Effector CD4-positive, alpha-beta T cell (primary cell): ENCODE results near the gene FBXL4.

Experiments used
- DNase-seq: peaks from one replicate; pipeline ENCODE4 v3.0.0-alpha.2; 2020

FBXL4 gene

GRCh38 chr6:98836962-98837944 lies 110.5 kb downstream of the FBXL4 start:
- DNase-seq: no peak

GRCh38 chr6:98836025-98836961 lies 111.5 kb downstream of the FBXL4 start:
- DNase-seq: no peak

- DNase-seq: no peak
Measured at GRCh38 chr6:98835149-98836024, 112.4 kb downstream of the FBXL4 start.

- DNase-seq: peak; percentile 39
Measured at GRCh38 chr6:98834060-98835031, 113.4 kb downstream of the FBXL4 start, which contains the start of gene POU3F2. POU3F2 (plus strand) TSS chr6:98834574; CDS start chr6:98834874, 300 bp downstream.

GRCh38 chr6:98833307-98834059 lies 114.3 kb downstream of the FBXL4 start:
- no peak for DNase-seq

- DNase-seq: no peak
Measured at GRCh38 chr6:98833057-98833306, 114.8 kb downstream of the FBXL4 start.

GRCh38 chr6:98832284-98833056 lies 115.3 kb downstream of the FBXL4 start:
- no peak for DNase-seq

GRCh38 chr6:98831959-98832283 lies 115.8 kb downstream of the FBXL4 start:
- DNase-seq: no peak

- no peak for DNase-seq
Measured at GRCh38 chr6:98831057-98831958, 116.4 kb downstream of the FBXL4 start.

GRCh38 chr6:98830146-98830545 lies 117.6 kb downstream of the FBXL4 start:
- no peak for DNase-seq

- DNase-seq: no peak
Measured at GRCh38 chr6:98828941-98829411, 118.8 kb downstream of the FBXL4 start.

GRCh38 chr6:98828211-98828788 lies 119.4 kb downstream of the FBXL4 start:
- DNase-seq: no peak

- DNase-seq: no peak
Measured at GRCh38 chr6:98827295-98828159, 120.2 kb downstream of the FBXL4 start.

GRCh38 chr6:98825600-98826230 lies 122.0 kb downstream of the FBXL4 start:
- no peak for DNase-seq

GRCh38 chr6:98824902-98825599 lies 122.7 kb downstream of the FBXL4 start:
- no peak for DNase-seq
